Renal cortex interstitium (tissue), 11 donors: ENCODE data around the gene SLC6A11. TPM values are rescaled to one million over a fixed set of nuclear protein-coding genes. Genes with fewer than 3 reads are reported as not detected.

Source experiments
- DNase-seq, 11 donors: peaks; one replicate each; pipeline ENCODE4 v3.0.0-alpha.2; 2013; ENCODE audit warnings: low read depth in 9 of 11, low spot score in 4 of 11; ENCODE audit errors: extremely low read depth in 1 of 11
- polyA plus RNA-seq, 3 donors: library from polyadenylated mRNA; unstranded; fragments of 120-200 nt; gene quantifications; one replicate each; pipeline ENCODE4 v1.2.1, GENCODE V29; 2013; ENCODE audit not compliant: insufficient read length in 3 of 3

Gene SLC6A11
- polyA plus RNA-seq, 3 donors, result 0.11 to 0.24 (median 0.12) TPM

DNA sequence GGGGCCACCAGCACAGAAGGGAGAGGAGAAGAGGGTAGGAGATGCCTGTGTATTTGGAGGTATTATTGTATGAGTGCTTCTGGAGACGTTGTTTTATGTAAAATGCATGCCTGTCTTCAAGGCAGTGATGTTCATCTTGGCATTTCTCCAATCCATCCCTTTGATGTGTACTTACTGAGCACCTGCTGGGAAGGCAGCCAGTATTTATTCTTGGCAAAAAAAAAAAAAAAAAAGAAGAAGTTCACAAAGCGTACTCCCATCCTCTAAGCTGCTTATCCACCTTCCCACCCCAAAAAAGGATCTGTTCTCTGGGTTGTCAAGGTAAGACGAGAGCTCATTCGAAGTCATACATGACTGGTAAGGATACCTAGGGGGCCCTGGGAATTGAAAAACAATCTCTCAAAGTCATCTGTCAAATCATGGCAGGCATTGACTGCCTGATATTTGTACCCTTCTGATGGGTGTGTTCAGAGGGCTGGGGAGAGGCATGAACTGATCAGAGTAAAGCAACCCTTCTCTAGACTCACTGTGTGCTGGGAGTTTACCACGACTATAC, 146.5 kb downstream of the SLC6A11 start:
- no peak for DNase-seq

- peak in 8 of 11 donors; percentile 33 to 64 (median 46) for DNase-seq
Observed at GRCh38 chr3:10964537-10965167, 148.6 kb downstream of the SLC6A11 start.

GRCh38 chr3:10968401-10968800, 152.4 kb downstream of the SLC6A11 start:
- no peak for DNase-seq

DNA sequence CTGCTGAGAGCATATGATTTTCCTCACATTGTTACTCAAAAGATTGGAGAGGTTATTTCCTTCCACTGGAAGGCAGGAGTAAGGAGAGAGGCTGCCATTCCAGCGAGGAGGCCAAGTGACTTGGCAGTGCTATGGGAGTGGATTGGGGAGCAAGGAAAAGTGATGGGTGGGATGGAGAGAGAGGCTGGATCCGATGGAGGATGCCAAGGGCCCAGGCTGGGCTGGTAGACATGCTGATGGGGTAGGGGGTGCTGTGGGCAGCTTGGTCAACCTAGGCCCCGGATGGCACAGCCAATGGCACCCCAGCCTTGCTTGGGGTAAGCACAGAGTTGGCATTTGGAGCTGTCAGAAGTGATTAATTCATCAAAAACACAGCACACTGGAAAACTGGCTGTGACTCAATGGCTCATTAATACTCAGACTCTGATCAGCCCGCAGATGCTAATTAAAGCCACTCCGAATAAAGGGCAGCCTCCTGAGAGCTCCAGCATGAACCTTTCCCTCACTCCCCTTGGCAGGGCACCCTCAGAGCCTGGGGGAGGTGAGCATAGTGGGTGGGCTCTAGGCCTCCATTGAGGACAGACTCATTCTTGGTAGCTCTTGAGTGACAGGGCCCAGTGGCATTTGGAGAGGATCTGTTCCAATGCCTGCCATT, 154.4 kb downstream of the SLC6A11 start:
- DNase-seq, result no peak

DNA sequence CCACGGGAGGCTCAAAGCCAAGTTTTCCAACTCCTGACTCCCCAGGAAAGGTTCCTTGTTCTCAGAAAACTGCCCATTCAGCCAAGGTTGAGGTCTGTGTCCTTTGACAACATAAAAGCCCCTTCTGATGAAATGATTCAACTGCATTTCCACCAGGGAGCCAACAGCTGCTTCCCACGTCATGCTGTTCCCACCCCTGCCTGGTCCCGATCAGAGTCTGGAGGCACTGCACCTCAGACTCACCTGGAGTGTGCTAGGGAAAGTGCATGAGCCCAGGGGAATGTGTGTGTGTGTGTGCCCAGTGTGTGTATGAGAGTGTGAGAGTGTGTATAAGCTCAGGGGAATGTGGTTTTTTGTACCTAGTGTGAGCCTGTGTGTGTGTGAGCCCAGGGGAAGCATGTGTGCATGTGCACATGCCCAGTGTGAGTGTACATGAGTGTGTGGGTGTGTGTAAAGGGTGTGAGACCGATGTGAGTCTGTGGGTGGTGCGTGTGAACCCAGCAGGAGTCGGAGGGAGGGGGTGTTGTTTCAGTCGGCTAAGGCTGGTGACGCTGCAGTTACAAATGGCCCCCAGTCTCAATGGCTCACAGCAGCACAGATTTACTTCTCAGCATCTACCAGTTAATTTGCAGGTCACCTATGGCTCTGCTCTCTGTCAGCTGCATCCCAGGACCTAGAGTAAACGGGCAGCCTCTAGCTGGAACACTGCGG, 156.2 kb downstream of the SLC6A11 start:
- no peak for DNase-seq

DNA sequence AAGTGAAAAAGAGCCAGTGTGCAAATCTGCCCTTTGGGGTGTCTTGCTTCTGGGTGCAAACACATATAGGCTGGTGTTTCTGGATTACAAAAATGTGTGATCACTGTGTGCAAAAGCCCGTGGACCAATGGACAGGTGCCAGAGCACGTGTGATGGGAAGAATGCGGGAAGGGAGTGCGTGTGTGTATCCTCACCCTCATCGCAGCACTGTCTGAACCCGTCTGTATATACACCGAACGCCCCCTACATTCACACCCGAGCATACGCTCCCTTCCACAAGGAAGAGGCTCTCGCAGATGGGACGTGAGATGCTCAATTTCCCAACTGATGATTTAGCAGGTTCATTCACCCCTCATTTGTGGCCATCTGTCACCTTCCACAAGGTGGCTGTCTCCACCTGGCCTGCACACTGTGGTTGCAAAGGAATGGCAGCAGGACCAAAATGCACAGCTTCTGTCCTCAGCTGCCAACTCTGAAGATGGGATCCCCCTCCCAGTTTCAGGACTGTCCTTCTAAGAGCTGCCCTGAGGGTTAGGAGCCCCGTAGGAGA, 157.1 kb downstream of the SLC6A11 start:
- DNase-seq, result no peak

DNA sequence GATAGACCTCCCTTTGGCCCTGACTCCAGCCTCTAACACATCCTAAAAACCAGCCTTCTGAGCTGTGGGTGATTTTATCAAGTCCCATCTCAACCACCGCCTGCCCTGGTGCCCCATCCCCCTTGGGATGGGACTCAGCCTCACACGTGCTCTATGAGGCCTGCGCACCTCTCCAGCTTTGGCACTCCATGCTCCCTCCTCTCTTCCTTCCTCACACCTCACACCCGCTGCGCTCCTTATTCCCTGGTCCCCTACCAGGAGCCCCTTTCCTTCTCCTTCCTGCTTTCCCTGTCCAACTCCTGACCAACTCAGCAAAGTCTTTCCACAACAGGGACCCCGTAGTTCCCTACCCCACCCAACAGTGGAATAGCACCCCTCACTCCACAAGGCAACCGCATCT, 158.1 kb downstream of the SLC6A11 start:
- DNase-seq, result no peak

- DNase-seq, result no peak
Observed at GRCh38 chr3:10974746-10975375, 158.8 kb downstream of the SLC6A11 start.

DNA sequence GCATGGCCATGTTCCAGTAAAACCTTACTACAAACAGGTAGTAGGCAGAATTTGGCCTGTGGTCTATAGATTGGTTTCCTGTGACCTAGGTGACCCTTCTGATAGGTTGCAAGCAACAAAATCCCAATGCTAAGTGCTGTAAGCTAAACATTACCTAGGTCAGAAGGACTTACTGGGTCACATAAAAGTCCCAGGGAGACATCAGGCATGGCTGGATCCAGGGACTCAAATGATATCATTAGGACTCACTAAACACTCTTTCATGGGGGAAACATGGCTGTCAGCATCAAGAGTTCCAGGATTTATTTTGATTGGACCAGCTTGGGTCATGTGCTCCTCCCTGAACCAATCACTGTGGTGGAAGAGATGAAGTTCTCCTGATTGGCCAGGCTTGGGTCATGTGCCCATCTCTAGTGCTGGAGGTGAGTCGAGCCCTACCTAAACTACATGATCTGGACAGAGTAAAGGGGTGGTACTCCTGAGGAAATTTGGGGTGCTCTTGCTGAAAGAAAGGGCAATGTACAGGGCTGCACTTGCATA, 159.7 kb downstream of the SLC6A11 start:
- no peak for DNase-seq

GRCh38 chr3:10976770-10977169, 160.7 kb downstream of the SLC6A11 start:
- no peak for DNase-seq

- DNase-seq, result no peak
Observed at GRCh38 chr3:10977892-10978510, 162.0 kb downstream of the SLC6A11 start.

DNA sequence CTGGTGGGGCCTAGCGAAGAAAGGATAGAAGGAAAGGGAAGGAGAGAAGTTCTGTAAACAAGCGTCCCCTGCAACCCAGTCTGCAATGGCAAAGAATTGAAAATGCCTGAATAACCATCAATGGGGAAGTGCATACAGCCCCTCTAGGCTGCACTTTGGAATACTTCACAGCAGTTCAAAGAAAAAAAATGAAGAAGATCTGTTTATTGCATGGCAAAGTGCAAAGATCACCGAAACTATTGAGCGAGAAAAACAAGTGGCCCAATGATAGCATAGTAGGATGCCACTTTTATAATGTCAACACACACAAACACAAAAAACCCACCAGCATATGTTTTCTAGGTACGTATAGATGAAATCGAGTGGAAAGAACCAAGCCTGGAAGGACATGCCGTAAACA, 162.9 kb downstream of the SLC6A11 start:
- DNase-seq, result no peak

- DNase-seq, result no peak
Observed at GRCh38 chr3:10980312-10980711, 164.3 kb downstream of the SLC6A11 start.

GRCh38 chr3:10981031-10981430, 165.0 kb downstream of the SLC6A11 start:
- no peak for DNase-seq

DNA sequence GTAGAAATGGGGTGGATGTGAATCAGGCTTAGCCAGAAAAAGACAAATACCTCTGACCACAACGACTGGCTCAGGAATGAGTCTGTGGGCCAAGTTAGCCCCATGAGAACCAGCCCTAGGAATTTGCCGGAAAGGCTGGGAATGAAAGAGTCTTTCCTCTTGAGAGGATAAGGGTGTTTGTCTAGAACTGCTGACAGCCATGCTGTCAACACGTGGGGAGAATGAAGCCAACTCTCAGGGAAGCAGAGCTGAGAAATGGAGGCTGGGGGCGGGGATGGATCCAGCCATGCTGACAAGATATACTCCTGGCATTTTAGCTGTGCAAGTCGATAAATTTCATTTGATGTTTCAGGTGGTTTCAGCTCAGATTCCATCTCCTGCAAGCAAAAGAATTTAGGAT, 165.9 kb downstream of the SLC6A11 start:
- no peak for DNase-seq

DNA sequence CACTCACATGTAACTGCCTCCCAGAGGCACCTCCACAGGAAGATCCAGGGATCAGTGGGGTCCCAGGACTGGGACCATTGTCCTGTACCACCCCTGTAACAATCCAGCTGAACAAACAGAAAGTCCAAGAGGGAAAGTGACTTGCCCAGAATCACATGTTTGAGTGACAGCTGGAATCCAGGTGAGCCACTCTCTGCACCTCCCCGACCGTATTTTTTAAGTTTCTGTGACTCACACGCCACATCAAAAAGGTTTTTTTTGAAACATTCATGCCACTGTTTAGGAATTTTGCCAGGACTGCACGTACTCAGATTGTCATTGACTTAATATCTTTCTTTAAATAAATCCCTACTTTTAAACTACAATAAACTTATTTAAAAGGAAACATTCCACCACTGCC, 166.8 kb downstream of the SLC6A11 start:
- DNase-seq, result no peak

DNA sequence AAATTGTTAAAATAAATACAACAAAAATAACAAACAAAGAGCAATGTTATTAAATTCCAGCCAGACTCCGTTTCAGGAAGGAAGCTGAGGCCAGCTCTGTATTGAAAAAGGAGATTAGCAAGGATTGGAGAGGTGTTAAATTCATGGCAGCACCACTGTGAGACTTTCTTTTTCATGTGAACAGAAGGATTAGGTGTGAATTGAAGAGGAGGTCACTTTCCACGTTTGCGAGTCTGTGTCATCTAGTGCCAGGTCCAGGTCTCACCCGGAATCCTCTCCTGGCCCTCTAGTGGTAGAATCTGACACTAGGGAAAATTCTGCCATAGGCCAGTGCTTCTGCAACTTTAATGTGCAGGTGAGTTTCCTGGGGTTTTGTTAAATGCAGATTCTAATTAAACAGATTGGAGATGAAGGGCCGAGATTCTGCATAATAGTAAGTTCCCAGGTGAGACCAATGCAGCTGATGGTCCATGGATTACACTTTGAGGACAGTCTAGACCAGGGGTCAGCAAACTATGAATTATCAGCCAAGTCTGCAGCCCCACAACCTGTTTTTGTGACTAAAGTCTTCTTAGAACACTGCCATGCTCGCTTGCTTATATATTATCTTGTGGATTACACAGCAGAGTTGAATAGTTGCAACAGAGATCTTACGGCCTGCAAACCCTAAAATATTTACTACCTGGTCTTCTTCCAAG, 167.3 kb downstream of the SLC6A11 start:
- no peak for DNase-seq

- no peak for DNase-seq
Observed at GRCh38 chr3:10984371-10984896, 168.4 kb downstream of the SLC6A11 start.
